H1 (cell line): Measurements from ENCODE around the gene ACSF3.

Source experiments
- CBX8 ChIP-seq: fragments of 300-800, 300-1000 bp; sonication (generic); IDR thresholded peaks from 2 replicates; pipeline ENCODE4 v1.7.1; 2016; ENCODE audit warnings: low read depth, low read length, borderline replicate concordance
- CHD1 ChIP-seq: IDR thresholded peaks from 2 replicates; pipeline ENCODE4 v1.6.1; 2012; ENCODE audit warnings: low read depth, low read length, improper control_type of control experiment
- CHD7 ChIP-seq: fragments of 300-600 bp; sonication (generic); IDR thresholded peaks from 2 replicates; pipeline ENCODE4 v1.7.1; 2012; ENCODE audit warnings: low read length, moderate library complexity, mild to moderate bottlenecking, inconsistent platforms; ENCODE audit not compliant: insufficient replicate concordance
- CTCF ChIP-seq, 3 experiments: IDR thresholded peaks; 1 replicate in 2 of 3; 2 replicates in 1 of 3; pipeline versions ENCODE4 v1.5.1 to v1.6.1; 2011; ENCODE audit warnings: low read length in 3 of 3, mild to moderate bottlenecking in 3 of 3, inconsistent platforms in 2 of 3, low read depth in 1 of 3, moderate library complexity in 1 of 3; ENCODE audit not compliant: insufficient read depth in 1 of 3; ENCODE audit errors: control extremely low read depth in 1 of 3
- EP300 ChIP-seq, 2 experiments: IDR thresholded peaks; 1 replicate in 1 of 2; 2 replicates in 1 of 2; pipeline ENCODE4 v1.6.1; 2011 to 2012; ENCODE audit warnings: low read depth in 2 of 2, low read length in 2 of 2, mild to moderate bottlenecking in 2 of 2, borderline replicate concordance in 1 of 2, inconsistent platforms in 1 of 2, moderate library complexity in 1 of 2
- POLR2A ChIP-seq, 2 experiments: IDR thresholded peaks; 1 replicate in 1 of 2; 2 replicates in 1 of 2; pipeline ENCODE4 v1.6.1; 2011; ENCODE audit warnings: low read depth in 2 of 2, low read length in 2 of 2, mild to moderate bottlenecking in 2 of 2; ENCODE audit errors: control extremely low read depth in 1 of 2
- POLR2AphosphoS5 ChIP-seq: IDR thresholded peaks from 2 replicates; pipeline ENCODE4 v1.6.1; 2011; ENCODE audit warnings: low read depth, low read length
- SIRT6 ChIP-seq: IDR thresholded peaks from one replicate; pipeline ENCODE4 v1.7.1; 2012; ENCODE audit warnings: low read length, inconsistent platforms
- SP4 ChIP-seq: IDR thresholded peaks from 2 replicates; pipeline ENCODE4 v1.6.1; 2012; ENCODE audit warnings: low read length, inconsistent platforms
- TAF7 ChIP-seq: optimal IDR thresholded peaks from 2 replicates; pipeline ENCODE3; 2011; ENCODE audit warnings: low read depth, mild to moderate bottlenecking, inconsistent platforms, low read length, moderate library complexity, borderline replicate concordance
- TEAD4 ChIP-seq: IDR thresholded peaks from 2 replicates; pipeline ENCODE4 v1.6.1; 2012; ENCODE audit warnings: low read depth, low read length, inconsistent platforms, mixed read lengths

GRCh38 chr16:89179656-89180315 lies 86.1 kb downstream of the ACSF3 start:
- TF ChIP-seq CTCF (IDR thresholded peaks at IDR 0.05; ENCODE audit: control extremely low read depth in 1 of 3, insufficient read depth in 1 of 3, low read depth in 1 of 3, low read length in 3 of 3) (no peak), EP300 (IDR thresholded peaks at IDR 0.05; ENCODE audit: borderline replicate concordance in 1 of 2, low read depth in 2 of 2, low read length in 2 of 2) (no peak), SIRT6 (no peak), CHD1 (no peak), CBX8 (no peak), POLR2AphosphoS5 (no peak), CHD7 (no peak), SP4 (no peak), POLR2A (IDR thresholded peaks at IDR 0.05; ENCODE audit: control extremely low read depth in 1 of 2, low read depth in 2 of 2, low read length in 2 of 2) (no peak), TAF7 (no peak), TEAD4 (no peak)
